Liver (tissue), 9 donors: ENCODE measurements around the gene XKR7. TPM values are rescaled to one million over a fixed set of nuclear protein-coding genes. Genes with fewer than 3 reads are reported as not detected.

Experiments
- DNase-seq: peaks from one replicate; pipeline ENCODE4 v3.0.0-alpha.2; 2017; ENCODE audit warnings: low spot score
- H3K27ac ChIP-seq, 2 donors: one replicate each; pipeline ENCODE4 v1.7.0; 2013; ENCODE audit warnings: inconsistent platforms in 2 of 2, low read length in 2 of 2, control low read depth in 1 of 2, low read depth in 1 of 2, mild to moderate bottlenecking in 1 of 2
- H3K27me3 ChIP-seq, 4 donors: one replicate each; pipeline versions ENCODE4 v1.6.1 to v1.7.0; 2013; ENCODE audit warnings: low read length in 3 of 4, inconsistent platforms in 1 of 4, mild to moderate bottlenecking in 1 of 4, moderate library complexity in 1 of 4; ENCODE audit not compliant: control insufficient read depth in 4 of 4, insufficient read depth in 4 of 4
- H3K36me3 ChIP-seq, 4 donors: one replicate each; pipeline versions ENCODE4 v1.6.1 to v1.7.0; 2013; ENCODE audit warnings: low read length in 3 of 4, mild to moderate bottlenecking in 3 of 4, low read depth in 1 of 4, moderate library complexity in 1 of 4; ENCODE audit not compliant: control insufficient read depth in 4 of 4, insufficient read depth in 3 of 4
- H3K4me1 ChIP-seq, 4 donors: one replicate each; pipeline versions ENCODE4 v1.6.1 to v1.7.0; 2013; ENCODE audit warnings: low read length in 3 of 4, mild to moderate bottlenecking in 3 of 4, moderate library complexity in 1 of 4; ENCODE audit not compliant: control insufficient read depth in 4 of 4, insufficient read depth in 4 of 4
- H3K4me3 ChIP-seq, 3 donors: one replicate each; pipeline versions ENCODE4 v1.6.1 to v1.7.0; 2013; ENCODE audit warnings: low read length in 3 of 3, control low read depth in 1 of 3, low read depth in 1 of 3, mild to moderate bottlenecking in 1 of 3
- H3K9ac ChIP-seq, 2 donors: one replicate each; pipeline ENCODE4 v1.7.0; 2013; ENCODE audit warnings: low read length in 2 of 2, mild to moderate bottlenecking in 2 of 2, moderate library complexity in 2 of 2, control low read depth in 1 of 2, low read depth in 1 of 2
- H3K9me3 ChIP-seq, 4 donors: one replicate each; pipeline versions ENCODE4 v1.6.1 to v1.7.0; 2013; ENCODE audit warnings: low read length in 3 of 4; ENCODE audit not compliant: control insufficient read depth in 4 of 4
- ATF3 ChIP-seq: IDR thresholded peaks from 2 replicates; pipeline ENCODE4 v1.6.1; 2016; ENCODE audit warnings: antibody characterized with exemption
- CTCF ChIP-seq: fragments of 150-350 bp; IDR thresholded peaks from 2 replicates; pipeline ENCODE4 v1.5.1; 2017; ENCODE audit warnings: improper control_type of control experiment, low read depth, low read length; ENCODE audit not compliant: missing input control
- EGR1 ChIP-seq, 2 donors: IDR thresholded peaks; 2 replicates each; pipeline ENCODE4 v1.6.1; 2016 to 2018; ENCODE audit warnings: antibody characterized with exemption in 2 of 2, low read depth in 2 of 2
- FOXA1 ChIP-seq: IDR thresholded peaks from 2 replicates; pipeline ENCODE4 v1.6.1; 2016; ENCODE audit warnings: antibody characterized with exemption
- FOXA2 ChIP-seq: IDR thresholded peaks from 2 replicates; pipeline ENCODE4 v1.6.1; 2016; ENCODE audit warnings: antibody characterized with exemption
- GABPA ChIP-seq, 2 donors: IDR thresholded peaks in 1 of 2; conservative IDR thresholded peaks in 1 of 2; 2 replicates each; pipeline ENCODE4 v1.6.1; 2016; ENCODE audit warnings: antibody characterized with exemption in 2 of 2, mild to moderate bottlenecking in 1 of 2, moderate library complexity in 1 of 2
- HNF4A ChIP-seq, 2 donors: conservative IDR thresholded peaks; 2 replicates each; pipeline ENCODE4 v1.6.1; 2016; ENCODE audit warnings: antibody characterized with exemption in 2 of 2, mild to moderate bottlenecking in 2 of 2
- HNF4G ChIP-seq: IDR thresholded peaks from 2 replicates; pipeline ENCODE4 v1.6.1; 2016; ENCODE audit warnings: antibody characterized with exemption
- JUND ChIP-seq, 2 donors: IDR thresholded peaks; 2 replicates each; pipeline ENCODE4 v1.6.1; 2016; ENCODE audit warnings: antibody characterized with exemption in 2 of 2
- MAX ChIP-seq: IDR thresholded peaks from 2 replicates; pipeline ENCODE4 v1.6.1; 2016; ENCODE audit warnings: antibody characterized with exemption
- NR2F2 ChIP-seq: IDR thresholded peaks from 2 replicates; pipeline ENCODE4 v1.6.1; 2016; ENCODE audit warnings: antibody characterized with exemption
- RAD21 ChIP-seq, 2 donors: IDR thresholded peaks; 2 replicates each; pipeline ENCODE4 v1.6.1; 2016; ENCODE audit warnings: antibody characterized with exemption in 2 of 2, mild to moderate bottlenecking in 2 of 2
- RXRA ChIP-seq, 2 donors: IDR thresholded peaks; 2 replicates each; pipeline ENCODE4 v1.6.1; 2017 to 2018; ENCODE audit warnings: antibody characterized with exemption in 2 of 2, mild to moderate bottlenecking in 1 of 2
- SP1 ChIP-seq: IDR thresholded peaks from 2 replicates; pipeline ENCODE4 v1.6.1; 2018; ENCODE audit warnings: antibody characterized with exemption, mild to moderate bottlenecking
- YY1 ChIP-seq: IDR thresholded peaks from 2 replicates; pipeline ENCODE4 v1.6.1; 2016; ENCODE audit warnings: antibody characterized with exemption, mild to moderate bottlenecking
- ZBTB33 ChIP-seq: IDR thresholded peaks from 2 replicates; pipeline ENCODE4 v1.6.1; 2016; ENCODE audit warnings: antibody characterized with exemption
- WGBS: extraction: QIAGEN DNeasy Blood & Tissue Kit; methylation state at CpG from one replicate; pipeline ENCODE4 v1.1.7; 2013; 5-methylcytosine and 5-hydroxymethylcytosine counted together
- polyA plus RNA-seq, 2 donors: library from polyadenylated mRNA; stranded (reverse) in 1 of 2; unstranded in 1 of 2; fragments of 200-250 nt in 1 of 2; fragments of >200 nt in 1 of 2; fragmentation: Nextera tagmentation in 1 of 2; extraction: Ambion mirVana in 1 of 2; gene quantifications; one replicate each; pipeline versions ENCODE4 v1.2.1 to v1.2.3, GENCODE V29; 2013 to 2015
- total RNA-seq, 2 donors: library from RNA; depleted of rRNA; stranded (reverse); fragments of >200 nt; gene quantifications; one replicate each; pipeline ENCODE4 v1.2.3, GENCODE V29; 2014
- donor health status: healthy.
- donor health status: healthy.
- donor health status: healthy.
- donor health status: healthy.
- donor health status: healthy.

Gene XKR7
- total and polyA plus RNA-seq, 4 donors = under 0.01 to 0.05 TPM; not detected in 2

- Histone ChIP-seq H3K27ac (no peak overlapping the region), H3K27me3 (peaks cover 0 to 4% (median under 1%) of the 10 kb centered on the region in 4 donors), H3K9me3 (peaks cover 0 to 2% (median 0%) of the 10 kb centered on the region in 4 donors), H3K4me3 (no peak overlapping the region), H3K36me3 (no peaks in the 10 kb centered on the region), H3K9ac (no peak overlapping the region), H3K4me1 (no peaks in the 10 kb centered on the region)
- no peak for TF ChIP-seq ATF3
- no peak for TF ChIP-seq RXRA (IDR thresholded peaks at IDR 0.05)
- TF ChIP-seq EGR1 (IDR thresholded peaks at IDR 0.05; ENCODE audit: low read depth in 2 of 2) = no peak
- TF ChIP-seq SP1 = no peak
- TF ChIP-seq RAD21 (IDR thresholded peaks at IDR 0.05) = no peak
- TF ChIP-seq CTCF = no peak
- TF ChIP-seq FOXA2 = no peak
- no peak for TF ChIP-seq HNF4G
- no peak for TF ChIP-seq MAX
- no peak for TF ChIP-seq NR2F2
- TF ChIP-seq HNF4A (conservative IDR thresholded peaks at IDR 0.05) = no peak
- no peak for TF ChIP-seq GABPA (IDR thresholded peaks at IDR 0.05 in 1 of 2, conservative IDR thresholded peaks at IDR 0.05 in 1 of 2)
- DNase-seq = no peak
- 34% methylated on average over 10 of the region's 10 CpGs for WGBS
Observed at GRCh38 chr20:31974951-31975487, 7.1 kb downstream of the XKR7 start.

GRCh38 chr20:31975874-31976273 is 7.9 kb downstream of the XKR7 start:
- no peak for TF ChIP-seq FOXA1
- TF ChIP-seq HNF4G = no peak
- no peak for TF ChIP-seq YY1
- TF ChIP-seq CTCF = no peak
- no peak for TF ChIP-seq ZBTB33
- TF ChIP-seq JUND (IDR thresholded peaks at IDR 0.05) = no peak
- TF ChIP-seq SP1 = no peak
- TF ChIP-seq EGR1 (IDR thresholded peaks at IDR 0.05; ENCODE audit: low read depth in 2 of 2) = no peak
- H3K4me3 ChIP-seq = no peak overlapping the region
- H3K36me3 ChIP-seq = no peaks in the 10 kb centered on the region
- no peak overlapping the region for H3K9ac ChIP-seq
- 83% methylated on average over 2 of the region's 2 CpGs for WGBS
- DNase-seq = no peak
- H3K9me3 ChIP-seq = peaks cover 0 to 2% (median 0%) of the 10 kb centered on the region in 4 donors
- no peak overlapping the region for H3K27ac ChIP-seq
- H3K4me1 ChIP-seq = no peaks in the 10 kb centered on the region
- peaks cover 0 to 4% (median 2%) of the 10 kb centered on the region in 4 donors for H3K27me3 ChIP-seq
